ENCODE measurements around the gene AGPAT3. TPM values are rescaled to one million over a fixed set of nuclear protein-coding genes. Genes with fewer than 3 reads are reported as not detected.

Gene AGPAT3
- total RNA-seq, 4 donors from 2014 or later: 40.6 to 80.5 (median 65.3) TPM

- TF ChIP-seq POLR2A (IDR thresholded peaks at IDR 0.05) (no peak), CTCF (IDR thresholded peaks at IDR 0.05) (no peak)
- no peak overlapping the region for H3K4me3 ChIP-seq (replicated peaks in 1 of 3)
- peak; percentile 46 to 58 for DNase-seq
- no peaks in the 10 kb centered on the region for H3K27me3 ChIP-seq
- no peaks in the 10 kb centered on the region for H3K36me3 ChIP-seq
- H3K9me3 ChIP-seq: no peaks in the 10 kb centered on the region
- WGBS, 2 donors: 71% methylated on average over 16 of the region's 16 CpGs
- peaks cover 35 to 44% of the 10 kb centered on the region in 2 donors for H3K4me1 ChIP-seq
- H3K27ac ChIP-seq: peak overlapping the region; percentile 48 to 86 (median 65)
- intact Hi-C loops (cut with DNase I): no loop called here
These were observed 19.9 kb downstream of the AGPAT3 start for GRCh38 chr21:43884861-43885417.

GRCh38 chr21:43885721-43886120, 20.7 kb downstream of the AGPAT3 start:
- Histone ChIP-seq H3K9me3 (no peaks in the 10 kb centered on the region), H3K27me3 (no peaks in the 10 kb centered on the region), H3K4me1 (peaks cover 28 to 36% of the 10 kb centered on the region in 2 donors), H3K27ac (peak overlapping the region in 2 of 3 donors; percentile 65 to 86), H3K4me3 (replicated peaks in 1 of 3) (no peak overlapping the region), H3K36me3 (no peaks in the 10 kb centered on the region)
- TF ChIP-seq CTCF (IDR thresholded peaks at IDR 0.05): no peak
- no peak for TF ChIP-seq POLR2A (IDR thresholded peaks at IDR 0.05)
- no peak for DNase-seq
- 96 to 97% methylated on average over 14 of the region's 14 CpGs for WGBS, 2 donors
- intact Hi-C loops (cut with DNase I): no loop called here

DNA sequence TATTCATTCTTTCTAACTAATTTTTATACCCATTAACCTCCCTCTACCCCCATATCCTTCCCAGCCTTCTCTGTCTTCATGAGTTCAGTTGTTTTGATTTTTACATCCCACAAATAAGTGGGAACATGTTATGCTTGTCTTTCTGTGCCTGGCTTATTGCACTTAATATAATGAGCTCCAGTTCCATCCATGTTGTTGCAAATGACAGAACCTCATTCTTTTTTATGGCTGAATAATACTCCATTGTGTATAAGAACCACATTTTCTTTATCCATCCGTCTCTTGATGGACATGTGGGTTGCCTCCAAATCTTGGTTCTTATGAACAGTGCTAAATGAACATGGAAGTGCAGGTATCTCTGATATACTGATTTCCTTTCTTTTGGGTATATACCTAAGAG, 21.5 kb downstream of the AGPAT3 start:
- intact Hi-C loops (cut with DNase I): no loop called here
- Histone ChIP-seq H3K9me3 (no peaks in the 10 kb centered on the region), H3K27me3 (no peaks in the 10 kb centered on the region), H3K27ac (no peak overlapping the region), H3K36me3 (no peaks in the 10 kb centered on the region), H3K4me1 (peaks cover 27 to 36% of the 10 kb centered on the region in 2 donors), H3K4me3 (replicated peaks in 1 of 3) (no peak overlapping the region)
- 39 to 96% methylated on average over 1 of the region's 1 CpG for WGBS, 2 donors
- no peak for DNase-seq
- TF ChIP-seq CTCF (IDR thresholded peaks at IDR 0.05) (no peak), POLR2A (IDR thresholded peaks at IDR 0.05) (no peak)

DNA sequence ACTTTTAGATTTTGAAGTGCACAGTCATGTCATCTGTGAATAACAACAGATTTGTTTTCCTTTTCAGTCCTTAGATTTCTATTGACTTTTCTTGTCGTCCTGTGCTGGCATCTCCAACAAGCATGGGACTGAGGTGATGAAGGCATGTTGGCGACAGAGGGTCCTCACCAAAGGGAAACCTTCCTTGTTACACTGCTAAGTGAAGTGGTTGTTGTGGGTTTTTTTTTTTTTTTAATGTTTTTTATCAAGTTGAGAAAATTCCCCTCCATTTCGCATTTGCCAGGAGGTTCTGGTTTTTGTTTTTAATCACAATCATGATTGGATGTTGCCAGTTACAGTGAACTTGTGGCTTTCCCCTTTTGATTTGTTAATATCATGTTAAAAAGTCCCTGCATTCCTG, 24.0 kb downstream of the AGPAT3 start:
- 81 to 89% methylated on average over 3 of the region's 3 CpGs for WGBS, 2 donors
- intact Hi-C loops (cut with DNase I): no loop called here
- no peak for DNase-seq

More for the DNA sequence above, 24.0 kb downstream of the AGPAT3 start:
- H3K4me1 ChIP-seq: peaks cover 21 to 33% of the 10 kb centered on the region in 2 donors
- H3K4me3 ChIP-seq (replicated peaks in 1 of 3): no peak overlapping the region
- H3K36me3 ChIP-seq: no peaks in the 10 kb centered on the region
- no peaks in the 10 kb centered on the region for H3K9me3 ChIP-seq
- no peak overlapping the region for H3K27ac ChIP-seq
- H3K27me3 ChIP-seq: no peaks in the 10 kb centered on the region
- TF ChIP-seq POLR2A (IDR thresholded peaks at IDR 0.05) (no peak), CTCF (IDR thresholded peaks at IDR 0.05) (no peak)
